Iris pigment epithelial cell (primary cell): ENCODE results near the gene ASCC3.
A peak's percentile ranks its signal among the peaks of the same experiment; 100 is the strongest.

ENCODE experiments used
- DNase-seq: peaks from one replicate; pipeline ENCODE4 v3.0.0-alpha.2; 2011; ENCODE audit warnings: low read depth

Gene ASCC3

GRCh38 chr6:100592929-100593328 lies 288.2 kb downstream of the ASCC3 start:
- DNase-seq, result no peak

GRCh38 chr6:100577425-100577824 lies 303.7 kb downstream of the ASCC3 start:
- no peak for DNase-seq

- DNase-seq, result no peak
These were observed 305.2 kb downstream of the ASCC3 start for GRCh38 chr6:100575921-100576320.

GRCh38 chr6:100574836-100575235 lies 306.3 kb downstream of the ASCC3 start:
- DNase-seq, result no peak

- DNase-seq, result peak; percentile 71
These were observed 308.0 kb downstream of the ASCC3 start for GRCh38 chr6:100573166-100573565.

GRCh38 chr6:100568255-100568654 lies 312.9 kb downstream of the ASCC3 start:
- peak; percentile 28 for DNase-seq

GRCh38 chr6:100566563-100566962 lies 314.6 kb downstream of the ASCC3 start:
- no peak for DNase-seq

- no peak for DNase-seq
These were observed 315.6 kb downstream of the ASCC3 start for GRCh38 chr6:100565439-100566104.

GRCh38 chr6:100559859-100560258 lies 321.3 kb downstream of the ASCC3 start:
- no peak for DNase-seq

- peak; percentile 6 for DNase-seq
These were observed 326.9 kb downstream of the ASCC3 start for GRCh38 chr6:100554228-100554627.

- no peak for DNase-seq
These were observed 327.9 kb downstream of the ASCC3 start for GRCh38 chr6:100553243-100553642.

GRCh38 chr6:100549406-100550167 lies 331.5 kb downstream of the ASCC3 start:
- peak; percentile 66 for DNase-seq

GRCh38 chr6:100538086-100538485 lies 343.0 kb downstream of the ASCC3 start:
- peak; percentile 14 for DNase-seq

- no peak for DNase-seq
These were observed 362.5 kb downstream of the ASCC3 start for GRCh38 chr6:100518588-100518987.

GRCh38 chr6:100517633-100518032 lies 363.5 kb downstream of the ASCC3 start:
- no peak for DNase-seq

GRCh38 chr6:100517106-100517505 lies 364.0 kb downstream of the ASCC3 start:
- no peak for DNase-seq

- no peak for DNase-seq
These were observed 366.5 kb downstream of the ASCC3 start for GRCh38 chr6:100514660-100515059.

- peak; percentile 82 for DNase-seq
These were observed 368.8 kb downstream of the ASCC3 start for GRCh38 chr6:100512203-100512862.

GRCh38 chr6:100509101-100509500 lies 372.0 kb downstream of the ASCC3 start:
- no peak for DNase-seq

GRCh38 chr6:100506651-100507050 lies 374.5 kb downstream of the ASCC3 start:
- peak; percentile 77 for DNase-seq

GRCh38 chr6:100504786-100505737 lies 376.1 kb downstream of the ASCC3 start:
- peak; percentile 91 for DNase-seq
